Endothelial cell of umbilical vein (primary cell): ENCODE data around the gene DESI1.

Experiments
- EZH2 ChIP-seq: IDR thresholded peaks from 2 replicates; pipeline ENCODE4 v1.6.1; 2012; ENCODE audit warnings: borderline replicate concordance, low read depth, mild to moderate bottlenecking, moderate library complexity, low read length, inconsistent platforms; ENCODE audit not compliant: severe bottlenecking
- FOS ChIP-seq: IDR thresholded peaks from 2 replicates; pipeline ENCODE4 v1.6.1; 2011; ENCODE audit warnings: mild to moderate bottlenecking, low read length, moderate library complexity, borderline replicate concordance; ENCODE audit not compliant: insufficient read depth
- JUN ChIP-seq: IDR thresholded peaks from 2 replicates; pipeline ENCODE4 v1.6.1; 2011; ENCODE audit warnings: borderline replicate concordance, low read depth; ENCODE audit not compliant: insufficient read length, insufficient read depth
- MYC ChIP-seq: IDR thresholded peaks from one replicate; pipeline ENCODE4 v1.6.1; 2011; ENCODE audit warnings: mild to moderate bottlenecking, low read depth, low read length
- POLR2A ChIP-seq: IDR thresholded peaks from 2 replicates; pipeline ENCODE4 v1.6.1; 2012; ENCODE audit warnings: low read depth, mild to moderate bottlenecking, control low read depth, low read length
- POLR2AphosphoS5 ChIP-seq: IDR thresholded peaks from 2 replicates; pipeline ENCODE4 v1.6.1; 2012; ENCODE audit warnings: low read depth, mild to moderate bottlenecking, control low read depth, low read length, moderate library complexity; ENCODE audit not compliant: insufficient read depth
- TF ChIP-seq, protein P1 (sequence below), 2 donors: IDR thresholded peaks; 1 replicate in 1 of 2; 2 replicates in 1 of 2; pipeline ENCODE4 v1.5.1; 2011; ENCODE audit warnings: low read length in 2 of 2, mild to moderate bottlenecking in 2 of 2, moderate library complexity in 2 of 2, control low read depth in 1 of 2, inconsistent platforms in 1 of 2, low read depth in 1 of 2; ENCODE audit not compliant: insufficient read depth in 1 of 2; ENCODE audit errors: extremely low read depth in 1 of 2
- TF ChIP-seq, protein P2 (sequence below): IDR thresholded peaks from 2 replicates; pipeline ENCODE4 v1.6.1; 2011; ENCODE audit not compliant: insufficient read depth, insufficient read length

DNA sequence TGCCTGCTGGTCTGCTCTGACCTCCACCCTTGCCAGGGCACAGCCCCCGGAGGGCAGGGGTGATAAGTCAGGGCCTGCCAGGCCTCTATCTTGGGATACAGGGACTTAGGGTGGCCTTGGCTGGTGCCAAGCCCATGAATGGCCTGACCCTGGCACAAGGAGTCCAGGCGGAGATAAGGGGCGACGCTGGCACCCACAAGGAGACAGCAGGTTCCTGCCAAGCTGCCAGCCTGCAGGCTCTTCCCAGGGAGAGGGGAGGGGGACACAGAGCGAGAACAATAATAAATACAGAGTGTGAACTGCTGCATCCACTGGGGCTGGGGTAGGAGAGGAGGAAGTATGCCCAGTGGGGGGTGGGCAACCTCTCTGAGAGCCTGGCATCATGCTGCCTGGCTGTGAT, 59.1 kb downstream of the DESI1 start:
- TF ChIP-seq POLR2AphosphoS5 (no peak), POLR2A (no peak), EZH2 (no peak), MYC (no peak), JUN (no peak), FOS (no peak)
- TF ChIP-seq, protein P1, sequence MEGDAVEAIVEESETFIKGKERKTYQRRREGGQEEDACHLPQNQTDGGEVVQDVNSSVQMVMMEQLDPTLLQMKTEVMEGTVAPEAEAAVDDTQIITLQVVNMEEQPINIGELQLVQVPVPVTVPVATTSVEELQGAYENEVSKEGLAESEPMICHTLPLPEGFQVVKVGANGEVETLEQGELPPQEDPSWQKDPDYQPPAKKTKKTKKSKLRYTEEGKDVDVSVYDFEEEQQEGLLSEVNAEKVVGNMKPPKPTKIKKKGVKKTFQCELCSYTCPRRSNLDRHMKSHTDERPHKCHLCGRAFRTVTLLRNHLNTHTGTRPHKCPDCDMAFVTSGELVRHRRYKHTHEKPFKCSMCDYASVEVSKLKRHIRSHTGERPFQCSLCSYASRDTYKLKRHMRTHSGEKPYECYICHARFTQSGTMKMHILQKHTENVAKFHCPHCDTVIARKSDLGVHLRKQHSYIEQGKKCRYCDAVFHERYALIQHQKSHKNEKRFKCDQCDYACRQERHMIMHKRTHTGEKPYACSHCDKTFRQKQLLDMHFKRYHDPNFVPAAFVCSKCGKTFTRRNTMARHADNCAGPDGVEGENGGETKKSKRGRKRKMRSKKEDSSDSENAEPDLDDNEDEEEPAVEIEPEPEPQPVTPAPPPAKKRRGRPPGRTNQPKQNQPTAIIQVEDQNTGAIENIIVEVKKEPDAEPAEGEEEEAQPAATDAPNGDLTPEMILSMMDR (IDR thresholded peaks at IDR 0.05; ENCODE audit: extremely low read depth in 1 of 2, insufficient read depth in 1 of 2, low read depth in 1 of 2, low read length in 2 of 2), result no peak
- TF ChIP-seq, protein P2, sequence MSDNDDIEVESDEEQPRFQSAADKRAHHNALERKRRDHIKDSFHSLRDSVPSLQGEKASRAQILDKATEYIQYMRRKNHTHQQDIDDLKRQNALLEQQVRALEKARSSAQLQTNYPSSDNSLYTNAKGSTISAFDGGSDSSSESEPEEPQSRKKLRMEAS, result no peak
